ENCODE results near the gene PF4V1.
"Not testable (repeated sequence)": the region's sequence is repeated elsewhere in the genome, so short reads cannot be mapped to it uniquely, and the experiment has no call there.

The PF4V1 gene

GRCh38 chr4:73870260-73870659 is 17.2 kb downstream of the PF4V1 start:
- no peak for DNase-seq (ENCODE audit: low read depth, low spot score)

- DNase-seq (ENCODE audit: low read depth, low spot score) = no peak
Measured at GRCh38 chr4:73870768-73871167, 17.7 kb downstream of the PF4V1 start.

- DNase-seq (ENCODE audit: low read depth, low spot score) = no peak
Measured at GRCh38 chr4:73871511-73872310, 18.6 kb downstream of the PF4V1 start.

- no peak for DNase-seq (ENCODE audit: low read depth, low spot score)
Measured at GRCh38 chr4:73872316-73873108, 19.4 kb downstream of the PF4V1 start.

- no peak for DNase-seq (ENCODE audit: low read depth, low spot score)
Measured at GRCh38 chr4:73874386-73874785, 21.3 kb downstream of the PF4V1 start.

GRCh38 chr4:73875401-73875800 is 22.3 kb downstream of the PF4V1 start:
- no peak for DNase-seq (ENCODE audit: low read depth, low spot score)

GRCh38 chr4:73883306-73883705 is 30.2 kb downstream of the PF4V1 start:
- DNase-seq (ENCODE audit: low read depth, low spot score) = no peak

GRCh38 chr4:73885574-73886267 is 32.6 kb downstream of the PF4V1 start:
- DNase-seq (ENCODE audit: low read depth, low spot score) = no peak

GRCh38 chr4:73891326-73891725 is 38.2 kb downstream of the PF4V1 start:
- no peak for DNase-seq (ENCODE audit: low read depth, low spot score)

GRCh38 chr4:73891739-73892405 is 38.8 kb downstream of the PF4V1 start:
- DNase-seq (ENCODE audit: low read depth, low spot score) = no peak

- no peak for DNase-seq (ENCODE audit: low read depth, low spot score)
Measured at GRCh38 chr4:73892966-73893365, 39.9 kb downstream of the PF4V1 start.

GRCh38 chr4:73894001-73894400 is 40.9 kb downstream of the PF4V1 start:
- no peak for DNase-seq (ENCODE audit: low read depth, low spot score)

GRCh38 chr4:73895201-73896175 is 42.4 kb downstream of the PF4V1 start:
- DNase-seq (ENCODE audit: low read depth, low spot score) = no peak

- DNase-seq (ENCODE audit: low read depth, low spot score) = no peak
Measured at GRCh38 chr4:73896416-73896815, 43.3 kb downstream of the PF4V1 start.

GRCh38 chr4:73897380-73898136 is 44.5 kb downstream of the PF4V1 start:
- no peak for DNase-seq (ENCODE audit: low read depth, low spot score)

- not testable (repeated sequence) for DNase-seq (ENCODE audit: low read depth, low spot score)
Measured at GRCh38 chr4:73899338-73899737, 46.2 kb downstream of the PF4V1 start.

- DNase-seq (ENCODE audit: low read depth, low spot score) = no peak
Measured at GRCh38 chr4:73901031-73901430, 47.9 kb downstream of the PF4V1 start.

- no peak for DNase-seq (ENCODE audit: low read depth, low spot score)
Measured at GRCh38 chr4:73902038-73902637, 49.0 kb downstream of the PF4V1 start.

GRCh38 chr4:73902817-73903547 is 49.9 kb downstream of the PF4V1 start:
- no peak for DNase-seq (ENCODE audit: low read depth, low spot score)
